Measurements from ENCODE around the gene CDC7. TPM values are rescaled to one million over a fixed set of nuclear protein-coding genes. Genes with fewer than 3 reads are reported as not detected.
"Not testable (repeated sequence)": the region's sequence is repeated elsewhere in the genome, so short reads cannot be mapped to it uniquely, and the experiment has no call there.

Gene CDC7
- 10 to 100 TPM in 1 of 2 donors, 1 to 10 TPM in 1; 3.5 to 10.3 TPM for total RNA-seq

DNA sequence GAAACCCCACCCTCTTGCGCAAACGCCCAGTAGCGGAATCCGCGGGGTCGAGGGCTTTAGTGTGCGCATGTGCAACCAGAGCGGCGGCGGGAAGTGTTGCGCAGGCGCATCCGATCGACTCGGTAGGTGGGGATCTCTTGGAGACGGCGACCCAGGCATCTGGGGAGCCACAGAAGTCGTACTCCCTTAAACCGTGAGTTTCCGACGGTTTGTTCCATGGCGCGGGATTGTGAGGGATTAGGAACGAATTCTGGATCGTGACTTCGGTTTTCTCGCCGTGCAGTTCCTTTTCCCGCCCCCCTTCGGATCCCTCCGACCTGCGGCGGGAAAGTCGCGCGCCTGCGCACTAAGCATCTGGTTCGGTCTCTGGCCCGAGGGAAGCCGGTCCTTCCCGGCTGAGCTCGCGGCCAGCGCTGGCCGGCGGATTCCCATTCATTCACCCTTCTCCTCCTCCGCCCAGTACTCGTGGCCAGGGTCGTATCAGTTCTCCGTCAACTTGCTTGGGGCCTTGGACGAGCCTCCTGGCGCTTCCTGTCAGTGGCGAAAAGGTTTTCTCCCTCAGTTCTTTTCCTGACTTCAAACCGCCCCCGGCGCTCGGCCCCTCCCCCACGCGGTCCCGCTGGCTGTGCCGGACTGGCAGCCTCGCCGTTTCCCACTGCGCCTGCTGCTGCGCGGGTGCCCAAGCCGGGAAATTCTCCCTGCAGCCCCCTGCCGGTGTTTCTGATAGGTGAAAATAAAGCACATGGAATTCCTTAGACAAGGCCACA, at the start of gene CDC7:
TSS of gene CDC7 (plus strand) at position 96 of the 767 bp plus-strand sequence. CDS start 866 bp downstream, outside the sequence.
- H3K27ac ChIP-seq: peak within 1 kb of the TSS; percentile 76
- H3K9me3 ChIP-seq: no peaks in the 10 kb centered on the region
- H3K4me1 ChIP-seq: peaks cover 9% of the 10 kb centered on the region
- H3K9ac ChIP-seq (ENCODE audit: low read depth in 2 of 2, low read length in 2 of 2): peak within 1 kb of the TSS; percentile 67 to 80
- TF ChIP-seq, protein P1, sequence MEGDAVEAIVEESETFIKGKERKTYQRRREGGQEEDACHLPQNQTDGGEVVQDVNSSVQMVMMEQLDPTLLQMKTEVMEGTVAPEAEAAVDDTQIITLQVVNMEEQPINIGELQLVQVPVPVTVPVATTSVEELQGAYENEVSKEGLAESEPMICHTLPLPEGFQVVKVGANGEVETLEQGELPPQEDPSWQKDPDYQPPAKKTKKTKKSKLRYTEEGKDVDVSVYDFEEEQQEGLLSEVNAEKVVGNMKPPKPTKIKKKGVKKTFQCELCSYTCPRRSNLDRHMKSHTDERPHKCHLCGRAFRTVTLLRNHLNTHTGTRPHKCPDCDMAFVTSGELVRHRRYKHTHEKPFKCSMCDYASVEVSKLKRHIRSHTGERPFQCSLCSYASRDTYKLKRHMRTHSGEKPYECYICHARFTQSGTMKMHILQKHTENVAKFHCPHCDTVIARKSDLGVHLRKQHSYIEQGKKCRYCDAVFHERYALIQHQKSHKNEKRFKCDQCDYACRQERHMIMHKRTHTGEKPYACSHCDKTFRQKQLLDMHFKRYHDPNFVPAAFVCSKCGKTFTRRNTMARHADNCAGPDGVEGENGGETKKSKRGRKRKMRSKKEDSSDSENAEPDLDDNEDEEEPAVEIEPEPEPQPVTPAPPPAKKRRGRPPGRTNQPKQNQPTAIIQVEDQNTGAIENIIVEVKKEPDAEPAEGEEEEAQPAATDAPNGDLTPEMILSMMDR (IDR thresholded peaks at IDR 0.05): peak; percentile 17
- intact Hi-C loops (cut with DNase I): no loop called here
- no peaks in the 10 kb centered on the region for H3K36me3 ChIP-seq
- no peaks in the 10 kb centered on the region for H3K27me3 ChIP-seq
- peak within 1 kb of the TSS; percentile 56 for H3K4me3 ChIP-seq
- peak; percentile 92 for DNase-seq

DNA sequence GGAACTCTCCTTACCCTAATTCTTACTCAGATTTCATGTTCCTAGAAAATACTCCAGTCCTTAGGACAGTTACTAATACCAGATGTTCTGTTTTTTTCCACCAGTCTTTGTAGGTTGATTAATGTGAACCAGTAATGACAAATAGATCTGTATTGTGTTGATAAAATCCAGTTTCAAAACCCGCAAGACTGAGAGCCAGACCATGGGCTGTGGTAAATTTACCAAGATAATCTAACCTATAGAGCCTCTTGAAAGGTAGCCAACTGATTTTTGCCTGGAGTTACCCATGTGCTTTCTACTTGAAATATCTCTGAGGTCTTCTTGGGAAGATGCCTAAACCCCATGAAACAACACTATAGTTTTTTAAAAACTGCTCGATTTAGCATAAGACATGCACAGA, 46.5 kb upstream of the CDC7 start:
- Histone ChIP-seq H3K27me3 (no peaks in the 10 kb centered on the region), H3K9me3 (no peaks in the 10 kb centered on the region), H3K36me3 (no peaks in the 10 kb centered on the region), H3K27ac (no peak overlapping the region), H3K9ac (ENCODE audit: low read depth in 2 of 2, low read length in 2 of 2) (no peak overlapping the region), H3K4me1 (no peaks in the 10 kb centered on the region), H3K4me3 (no peak overlapping the region)
- no peak for DNase-seq
- TF ChIP-seq, protein P1 (IDR thresholded peaks at IDR 0.05): no peak
- intact Hi-C loops (cut with DNase I): no loop called here

DNA sequence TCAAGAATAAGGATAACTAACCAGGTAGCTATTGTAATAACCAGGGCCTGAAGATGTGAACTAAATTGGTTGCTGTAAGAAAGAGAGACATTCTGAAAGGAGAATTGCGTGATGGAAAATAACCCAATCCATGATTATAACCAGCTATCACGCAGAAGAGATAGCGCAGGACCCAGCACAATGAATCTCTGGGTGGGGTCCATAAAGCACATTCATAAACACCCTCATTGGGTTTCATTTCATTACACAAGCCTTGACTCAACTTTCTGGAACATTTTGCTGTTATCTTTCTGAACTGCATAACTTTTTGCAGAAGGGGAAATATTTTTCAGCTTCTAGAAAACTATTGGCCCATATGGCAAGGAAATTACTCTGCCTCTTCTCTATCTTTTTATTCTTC, 45.3 kb upstream of the CDC7 start:
- Histone ChIP-seq H3K9ac (ENCODE audit: low read depth in 2 of 2, low read length in 2 of 2) (no peak overlapping the region), H3K9me3 (no peaks in the 10 kb centered on the region), H3K27me3 (no peaks in the 10 kb centered on the region), H3K36me3 (no peaks in the 10 kb centered on the region), H3K4me3 (no peak overlapping the region), H3K27ac (no peak overlapping the region), H3K4me1 (no peaks in the 10 kb centered on the region)
- no peak for DNase-seq
- TF ChIP-seq, protein P1 (IDR thresholded peaks at IDR 0.05): no peak
- intact Hi-C loops (cut with DNase I): no loop called here

DNA sequence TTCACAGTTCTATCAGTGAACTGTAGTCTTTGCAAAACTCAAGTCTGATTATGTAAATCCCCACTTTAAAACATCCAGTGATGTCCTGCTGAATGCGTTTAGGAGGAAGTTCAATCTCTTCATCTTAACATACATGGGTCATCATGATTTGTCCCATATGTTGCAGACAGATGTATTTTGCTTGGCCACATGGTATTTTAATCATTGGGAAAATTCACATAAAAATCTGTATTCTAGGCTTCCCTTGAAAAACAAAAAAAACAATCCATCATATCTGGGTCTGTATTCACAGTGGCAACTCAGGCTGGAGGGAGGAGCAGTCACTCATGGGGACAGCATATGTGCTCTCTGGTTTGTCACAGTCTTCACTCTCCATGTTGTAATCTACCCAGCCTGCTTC, 44.8 kb upstream of the CDC7 start:
- no peak overlapping the region for H3K9ac ChIP-seq (ENCODE audit: low read depth in 2 of 2, low read length in 2 of 2)
- no peak for DNase-seq

DNA sequence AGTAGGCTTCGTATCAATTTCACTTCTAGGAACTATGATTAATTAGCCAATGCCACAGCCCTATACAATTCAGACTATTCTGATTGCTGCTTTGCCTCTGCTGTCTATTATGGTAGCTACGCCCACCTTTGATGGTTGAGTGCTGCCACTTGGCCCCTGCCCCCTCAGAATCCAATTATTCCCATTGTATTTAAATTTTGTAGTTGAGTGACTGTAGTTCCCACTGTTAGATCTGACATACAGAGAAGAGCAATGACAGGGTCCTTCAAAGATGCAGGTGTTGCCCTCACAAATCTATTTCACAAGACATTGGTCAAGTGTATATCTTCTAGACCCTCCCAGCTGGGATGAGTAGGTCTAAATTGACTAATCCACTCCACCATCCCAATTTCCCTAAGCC, 35.3 kb upstream of the CDC7 start:
- DNase-seq; H3K4me3 ChIP-seq; H3K4me1 ChIP-seq; H3K27me3 ChIP-seq; H3K27ac ChIP-seq; intact Hi-C loops (cut with DNase I); H3K9me3 ChIP-seq; H3K9ac ChIP-seq (ENCODE audit: low read depth in 2 of 2, low read length in 2 of 2); H3K36me3 ChIP-seq: not testable (repeated sequence)

More for the DNA sequence above, 44.8 kb upstream of the CDC7 start:
- Histone ChIP-seq H3K27ac (no peak overlapping the region), H3K9me3 (no peaks in the 10 kb centered on the region), H3K27me3 (no peaks in the 10 kb centered on the region), H3K36me3 (no peaks in the 10 kb centered on the region), H3K4me3 (no peak overlapping the region), H3K4me1 (no peaks in the 10 kb centered on the region)
- TF ChIP-seq, protein P1 (IDR thresholded peaks at IDR 0.05): no peak
- intact Hi-C loops (cut with DNase I): no loop called here

DNA sequence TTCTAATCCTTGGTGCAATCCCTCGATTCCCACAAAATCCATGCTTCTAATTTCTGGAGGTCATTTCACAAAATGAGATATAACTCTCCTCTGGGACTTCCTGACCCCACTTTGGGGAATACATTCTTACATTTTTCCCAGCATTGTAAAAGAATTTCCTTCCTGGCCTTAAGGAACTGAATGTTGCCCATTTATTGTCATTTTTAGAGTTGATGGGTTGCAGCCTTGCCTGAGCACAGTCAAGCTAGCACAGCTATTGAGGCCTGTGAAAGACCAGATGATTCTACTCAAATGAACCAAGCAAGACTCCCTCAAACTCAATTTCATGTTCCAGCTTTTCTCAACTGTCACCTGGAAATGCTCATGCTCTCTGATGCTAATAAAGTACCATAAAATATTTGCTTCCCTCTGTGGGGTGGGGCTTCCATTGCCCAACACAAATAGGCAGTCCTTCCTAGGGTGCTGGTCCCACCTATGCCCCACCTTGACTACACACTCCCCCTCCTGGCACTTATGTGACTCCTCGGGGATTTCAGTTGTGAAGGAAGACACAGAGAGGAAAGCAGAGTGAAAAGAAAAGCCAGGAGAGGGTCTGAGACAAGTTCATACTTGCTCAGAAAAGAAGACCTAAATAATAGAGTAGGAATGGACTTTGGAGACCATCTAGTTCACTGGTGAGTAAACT, 24.0 kb upstream of the CDC7 start:
- intact Hi-C loops (cut with DNase I): no loop called here
- H3K9me3 ChIP-seq: no peaks in the 10 kb centered on the region
- H3K4me1 ChIP-seq: no peaks in the 10 kb centered on the region
- no peaks in the 10 kb centered on the region for H3K36me3 ChIP-seq
- H3K27me3 ChIP-seq: no peaks in the 10 kb centered on the region
- H3K27ac ChIP-seq: no peak overlapping the region
- TF ChIP-seq, protein P1 (IDR thresholded peaks at IDR 0.05): no peak
- H3K4me3 ChIP-seq: no peak overlapping the region
- DNase-seq: no peak
- H3K9ac ChIP-seq (ENCODE audit: low read depth in 2 of 2, low read length in 2 of 2): no peak overlapping the region
